Fibroblast of lung (primary cell): ENCODE measurements around the gene NPR2.

Experiments
- CTCF ChIP-seq, 2 donors: IDR thresholded peaks in 1 of 2; conservative IDR thresholded peaks in 1 of 2; 1 replicate in 1 of 2; 2 replicates in 1 of 2; pipeline ENCODE4 v1.5.1; 2011 to 2012; ENCODE audit warnings: low read length in 2 of 2, control low read depth in 1 of 2, inconsistent platforms in 1 of 2, low read depth in 1 of 2, mild to moderate bottlenecking in 1 of 2
- EZH2 ChIP-seq: IDR thresholded peaks from 2 replicates; pipeline ENCODE4 v1.5.1; 2012; ENCODE audit warnings: low read length, control low read depth, mild to moderate bottlenecking; ENCODE audit errors: missing control alignments

DNA sequence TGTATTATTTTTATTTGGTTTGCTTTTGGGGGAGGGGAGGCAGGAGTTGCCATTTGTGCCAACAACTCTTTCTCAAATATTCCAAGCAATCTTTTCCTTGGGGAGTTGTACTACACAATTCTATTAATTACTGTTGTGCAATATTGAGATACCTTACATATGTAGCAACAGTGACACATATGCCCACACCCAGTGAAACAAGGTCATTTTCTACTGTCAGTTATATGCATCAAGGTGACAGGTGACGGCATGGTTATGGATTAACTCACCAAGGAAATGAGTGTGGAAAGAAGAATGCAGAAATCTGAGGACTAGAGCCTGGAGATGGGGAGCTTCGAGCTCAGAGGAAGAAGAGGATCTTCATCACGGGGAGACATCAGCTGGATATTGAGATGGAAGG lies 19.4 kb upstream of the NPR2 start:
- TF ChIP-seq CTCF (conservative IDR thresholded peaks at IDR 0.05 in 1 of 2, IDR thresholded peaks at IDR 0.05 in 1 of 2; ENCODE audit: low read depth in 1 of 2, low read length in 2 of 2) (no peak), EZH2 (no peak)
